Motor neuron (in vitro differentiated cells): ENCODE measurements around the gene MDGA2. TPM values are rescaled to one million over a fixed set of nuclear protein-coding genes. Genes with fewer than 3 reads are reported as not detected.
"Not testable (repeated sequence)": the region's sequence is repeated elsewhere in the genome, so short reads cannot be mapped to it uniquely, and the experiment has no call there.

Experiments
- ATAC-seq, 8 experiments: fragments of 200-7000 bp; cut with Tn5 transposase; replicated peaks in 6 of 8; 2 replicates each; pipeline ENCODE4 v1.8.0; 2021; ENCODE audit warnings: mild to moderate bottlenecking in 8 of 8, moderate library complexity in 8 of 8
- H3K27ac ChIP-seq, 2 donors: fragments of 250-450 bp; sonication (Bioruptor Pico); 2 replicates each; pipeline ENCODE4 v1.9.0; 2021; ENCODE audit warnings: antibody characterized with exemption in 2 of 2, mild to moderate bottlenecking in 2 of 2, moderate library complexity in 1 of 2
- H3K4me1 ChIP-seq, 2 donors: fragments of 250-450 bp; sonication (Bioruptor Pico); replicated peaks in 1 of 2; 2 replicates each; pipeline ENCODE4 v1.6.1; 2021; ENCODE audit warnings: antibody characterized with exemption in 2 of 2, mild to moderate bottlenecking in 2 of 2, moderate library complexity in 1 of 2
- H3K4me3 ChIP-seq, 5 donors: fragments of 250-450 bp; sonication (Bioruptor Pico); 2 replicates each; pipeline ENCODE4 v1.9.0; 2021; ENCODE audit warnings: antibody characterized with exemption in 5 of 5, mild to moderate bottlenecking in 5 of 5, moderate library complexity in 4 of 5
- WGBS, 10 experiments: fragments of 450-650 bp; shearing (Covaris generic); methylation state at CpG; one replicate each; pipeline ENCODE4 v1.0.0; 2022; 5-methylcytosine and 5-hydroxymethylcytosine counted together
- in situ Hi-C, 9 experiments: fragments of 400-800 bp; cut with MboI; loops; one replicate each; pipeline ENCODE4 v1.15.0; 2021; ENCODE audit warnings: low sequenced_read_pairs in 9 of 9, low pct_unique_long_range_greater_than_20kb in 2 of 9; ENCODE audit not compliant: unreplicated experiment in 9 of 9
- total RNA-seq, 8 experiments: library from RNA; unstranded; fragments of 300-600 nt; gene quantifications; 2 replicates each; pipeline versions ENCODE4 v1.2.3 to v1.2.4, GENCODE V29; 2022

Gene MDGA2
- total RNA-seq, 8 experiments from 2014 or later = 0.05 to 21.2 (median 8.4) TPM

DNA sequence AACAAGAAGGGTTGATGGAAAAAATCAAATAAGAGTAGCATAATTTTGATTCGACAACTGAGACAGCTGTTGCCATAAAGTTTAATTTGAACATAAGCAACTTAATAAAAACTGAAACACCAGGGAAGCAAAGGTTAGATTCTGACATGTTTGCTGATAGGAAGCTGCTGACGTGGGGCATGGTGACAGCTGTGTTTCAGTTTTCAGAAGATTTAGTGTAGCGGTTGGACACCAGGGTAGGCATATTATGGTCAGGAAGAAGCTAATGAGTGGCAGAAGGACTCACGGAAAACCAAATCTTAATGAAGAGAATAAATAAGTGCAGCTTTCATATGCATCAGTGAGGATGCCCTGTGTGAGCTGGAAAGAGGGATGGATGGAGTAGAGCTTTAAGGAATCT lies 687.1 kb downstream of the MDGA2 start:
- Histone ChIP-seq H3K27ac (no peak overlapping the region), H3K4me1 (peaks cover 4 to 12% of the 10 kb centered on the region in 2 donors), H3K4me3 (no peak overlapping the region)
- ATAC-seq = no peak
- in situ Hi-C loops = no loop called here
- 0 to 88% (median 63%) methylated on average over 1 to 4 of the region's 4 CpGs for WGBS, 10 experiments

DNA sequence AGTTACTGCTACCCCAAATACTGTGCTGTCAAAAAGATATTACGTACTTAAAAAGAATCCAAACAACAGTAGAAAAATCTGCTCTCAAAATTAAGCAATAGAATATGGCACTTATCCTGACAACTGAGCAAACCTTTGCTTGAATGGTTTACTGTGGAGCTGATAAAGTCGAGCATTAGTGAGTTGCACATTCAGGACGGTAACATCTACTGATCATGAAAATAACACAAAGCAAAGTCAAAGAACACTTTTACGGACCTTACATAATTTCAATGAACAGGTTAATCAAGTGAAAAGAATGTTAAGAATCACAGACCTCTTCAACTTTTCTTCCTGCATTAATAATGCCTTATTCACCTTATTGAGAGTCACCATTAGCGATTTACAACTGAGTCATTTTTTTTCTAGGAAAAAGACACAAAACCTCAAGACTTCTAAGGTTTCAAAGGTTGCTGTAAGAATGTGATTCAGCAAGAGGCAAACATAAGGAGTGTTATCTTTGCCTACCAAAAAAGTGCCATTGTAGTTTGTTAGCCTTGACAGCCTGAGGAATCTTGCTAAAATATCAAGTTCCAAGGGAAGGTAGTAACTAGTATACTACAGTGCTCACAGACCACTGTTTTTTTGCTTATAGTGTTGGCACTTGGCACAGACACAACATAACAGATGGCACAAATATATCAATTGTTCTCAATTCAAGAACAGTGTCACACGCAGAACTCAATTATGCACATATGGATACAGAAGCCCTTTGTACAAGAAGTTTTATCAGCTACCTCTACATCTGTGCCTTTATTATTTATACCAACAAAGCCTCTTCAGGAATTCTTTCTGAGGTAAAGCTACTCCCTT lies 689.6 kb downstream of the MDGA2 start:
- Histone ChIP-seq H3K4me1 (peaks cover 4 to 7% of the 10 kb centered on the region in 2 donors), H3K27ac (no peak overlapping the region), H3K4me3 (no peak overlapping the region)
- in situ Hi-C loops = no loop called here
- 0 to 93% (median 58%) methylated on average over 2 to 6 of the region's 6 CpGs; no CpG with 5 or more reads in 1 of the 10 experiments for WGBS, 10 experiments
- ATAC-seq = peak in 1 of 8 experiments; percentile 26

DNA sequence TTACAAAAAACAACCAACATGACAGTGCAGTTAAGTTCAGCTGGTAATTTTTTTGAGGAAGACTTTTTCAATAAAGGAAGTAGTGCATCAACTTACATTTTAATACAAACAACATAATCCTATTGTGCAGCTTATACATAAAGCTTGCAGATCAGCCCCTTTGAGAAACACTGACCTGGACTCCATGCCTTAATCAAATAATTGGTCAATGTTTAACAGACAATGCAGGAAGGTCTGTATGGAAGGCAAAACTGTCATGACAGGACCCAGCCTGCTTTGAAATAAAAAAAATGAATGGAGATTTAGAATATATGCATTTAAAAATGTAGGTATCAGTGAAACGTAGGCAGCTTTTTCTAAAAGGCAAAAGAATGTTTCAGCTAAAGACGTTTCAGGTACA lies 702.1 kb downstream of the MDGA2 start:
- 0 to 79% (median 50%) methylated on average over 1 to 2 of the region's 2 CpGs; no CpG with 5 or more reads in 1 of the 10 experiments for WGBS, 10 experiments
- in situ Hi-C loops = no loop called here
- no peak for ATAC-seq
- Histone ChIP-seq H3K27ac (no peak overlapping the region), H3K4me1 (no peaks in the 10 kb centered on the region), H3K4me3 (no peak overlapping the region)

DNA sequence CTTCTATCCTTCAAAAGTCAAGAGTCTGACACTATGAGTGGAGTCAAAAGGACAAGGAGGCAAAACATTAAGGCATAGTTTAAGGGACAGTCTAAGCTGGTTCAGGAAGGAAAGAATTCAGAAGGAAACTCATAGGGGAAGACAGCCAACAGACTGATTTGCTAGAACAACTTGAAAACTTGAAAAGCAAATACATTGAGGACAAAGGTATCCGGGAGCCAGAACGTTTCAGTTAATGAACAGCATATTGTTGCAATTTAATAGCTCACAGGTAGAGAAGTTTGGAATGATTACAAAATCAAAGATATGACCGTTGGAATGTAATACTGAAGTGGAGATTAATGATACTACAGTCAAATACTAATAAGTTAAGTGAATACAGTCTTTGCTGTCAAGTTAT lies 711.0 kb downstream of the MDGA2 start:
- H3K4me1 ChIP-seq = no peaks in the 10 kb centered on the region
- ATAC-seq = no peak
- H3K27ac ChIP-seq = no peak overlapping the region
- in situ Hi-C loops = no loop called here
- WGBS, 10 experiments = 2 to 89% (median 63%) methylated on average over 1 to 3 of the region's 3 CpGs; no CpG with 5 or more reads in 1 of the 10 experiments
- H3K4me3 ChIP-seq = no peak overlapping the region

DNA sequence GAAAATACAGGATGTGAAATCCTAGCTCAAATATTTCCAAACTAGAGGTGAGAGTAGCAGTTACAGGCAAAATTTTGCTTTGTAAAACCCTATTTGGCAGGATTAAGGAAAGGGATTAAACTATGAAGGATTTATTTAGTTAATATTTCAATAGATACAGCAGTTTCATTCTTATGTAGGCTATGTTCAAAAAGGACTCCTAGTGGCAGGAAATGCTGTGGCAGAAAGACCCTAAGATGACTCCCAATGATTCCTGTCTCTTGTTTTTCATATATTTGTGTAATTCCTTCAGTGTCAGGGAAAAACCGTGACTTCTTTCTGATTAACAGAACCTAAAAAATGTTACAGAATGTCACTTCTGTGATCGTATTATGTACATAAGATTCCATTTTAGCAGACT lies 724.3 kb downstream of the MDGA2 start:
- H3K4me3 ChIP-seq = no peak overlapping the region
- H3K4me1 ChIP-seq = no peaks in the 10 kb centered on the region
- WGBS, 10 experiments = 0 to 100% (median 83%) methylated on average over 1 to 2 of the region's 2 CpGs
- no peak overlapping the region for H3K27ac ChIP-seq
- in situ Hi-C loops = no loop called here
- ATAC-seq = no peak

DNA sequence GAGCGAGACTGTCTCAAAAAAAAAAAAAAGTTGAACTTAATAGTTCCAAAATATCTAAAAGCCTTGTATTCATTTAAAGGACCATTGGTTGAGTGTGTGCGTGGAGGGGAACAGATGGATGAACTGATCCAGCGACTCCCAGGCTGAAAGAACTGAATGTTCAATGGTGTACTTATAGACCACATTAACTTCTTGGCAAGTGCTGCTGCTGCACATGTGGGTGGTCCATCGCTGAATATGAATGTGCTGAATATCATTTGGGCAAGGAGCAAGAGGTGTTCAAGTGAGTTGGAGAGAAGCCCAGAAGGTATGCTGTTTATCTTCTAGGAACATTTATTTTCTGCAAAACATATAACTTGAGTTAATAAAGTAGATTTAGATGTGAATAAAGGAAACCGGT lies 734.8 kb downstream of the MDGA2 start:
- in situ Hi-C loops = no loop called here
- Histone ChIP-seq H3K4me1 (no peaks in the 10 kb centered on the region), H3K4me3 (no peak overlapping the region), H3K27ac (no peak overlapping the region)
- ATAC-seq = no peak
- WGBS, 10 experiments = 0 to 100% (median 95%) methylated on average over 1 to 5 of the region's 5 CpGs

DNA sequence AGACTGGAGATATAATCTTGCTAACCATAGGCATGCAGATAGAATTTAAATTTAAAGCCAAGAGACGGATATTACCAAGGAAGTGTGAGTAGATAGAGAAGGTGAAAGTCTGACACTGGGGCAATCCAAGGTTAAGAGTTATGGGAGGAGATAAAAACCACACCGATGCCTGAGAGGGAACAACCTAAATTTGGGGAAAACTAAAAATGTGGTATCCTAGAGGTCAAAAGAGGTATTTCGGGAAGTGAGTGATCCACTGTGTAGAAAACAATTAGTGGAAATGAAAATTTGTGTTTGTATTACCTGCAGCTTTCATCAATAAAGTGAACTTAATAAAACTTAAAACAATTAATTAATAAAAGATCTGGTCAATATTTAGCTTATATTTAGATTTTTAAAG lies 754.9 kb downstream of the MDGA2 start:
- 7 to 100% (median 96%) methylated on average over 1 to 3 of the region's 3 CpGs; no CpG with 5 or more reads in 1 of the 10 experiments for WGBS, 10 experiments
- no peak for ATAC-seq
- in situ Hi-C loops = no loop called here
- no peak overlapping the region for H3K4me3 ChIP-seq
- H3K4me1 ChIP-seq = no peaks in the 10 kb centered on the region
- H3K27ac ChIP-seq = no peak overlapping the region

DNA sequence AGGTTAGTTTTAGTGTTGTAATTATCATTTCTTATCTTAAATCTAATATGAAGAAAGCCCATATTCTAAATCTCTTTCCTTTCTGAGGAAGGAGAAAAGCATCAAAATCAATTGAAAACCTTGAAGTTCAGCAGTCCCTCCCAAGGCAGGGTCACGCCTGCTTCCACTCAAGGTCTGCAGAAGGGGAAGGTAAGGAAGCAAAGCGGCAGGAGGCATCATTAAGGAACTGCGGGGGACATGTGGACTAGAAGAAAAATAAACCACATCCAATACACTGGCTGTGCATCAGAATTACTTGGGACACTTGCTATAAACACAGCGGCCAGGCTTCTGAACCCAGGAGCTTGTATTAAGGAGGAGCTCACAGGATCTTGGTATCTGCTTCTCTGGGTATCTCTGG lies 759.9 kb downstream of the MDGA2 start:
- in situ Hi-C loops, H3K27ac ChIP-seq, H3K4me3 ChIP-seq, ATAC-seq, H3K4me1 ChIP-seq: not testable (repeated sequence)
- 67 to 100% (median 80%) methylated on average over 1 to 3 of the region's 4 CpGs; no CpG with 5 or more reads in 5 of the 10 experiments for WGBS, 10 experiments

DNA sequence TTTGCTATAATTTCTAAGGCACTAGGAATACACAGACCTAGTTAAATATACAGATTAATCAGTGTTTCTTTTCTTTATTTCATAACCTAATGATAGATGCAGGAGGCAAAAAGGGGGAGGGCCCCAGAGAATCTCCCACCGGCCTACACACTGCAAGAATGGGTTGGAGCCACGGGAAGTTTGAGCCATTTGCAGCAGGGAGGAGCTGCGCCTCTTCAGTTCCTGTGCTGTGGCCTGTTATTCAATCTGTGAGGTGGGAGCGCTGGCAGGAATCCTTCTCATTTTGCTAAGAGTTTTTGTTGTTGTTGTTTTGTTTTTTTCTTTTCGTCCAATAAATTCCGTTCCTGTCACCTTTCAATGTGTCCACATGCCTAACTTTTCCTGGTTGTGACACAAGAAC lies 772.6 kb downstream of the MDGA2 start:
- peak in 1 of 8 experiments; percentile 35 for ATAC-seq
- WGBS, 10 experiments = 0 to 71% (median 51%) methylated on average over 1 to 5 of the region's 6 CpGs; no CpG with 5 or more reads in 1 of the 10 experiments
- in situ Hi-C loops = no loop called here
- no peak overlapping the region for H3K27ac ChIP-seq
- no peaks in the 10 kb centered on the region for H3K4me1 ChIP-seq
- H3K4me3 ChIP-seq = no peak overlapping the region

DNA sequence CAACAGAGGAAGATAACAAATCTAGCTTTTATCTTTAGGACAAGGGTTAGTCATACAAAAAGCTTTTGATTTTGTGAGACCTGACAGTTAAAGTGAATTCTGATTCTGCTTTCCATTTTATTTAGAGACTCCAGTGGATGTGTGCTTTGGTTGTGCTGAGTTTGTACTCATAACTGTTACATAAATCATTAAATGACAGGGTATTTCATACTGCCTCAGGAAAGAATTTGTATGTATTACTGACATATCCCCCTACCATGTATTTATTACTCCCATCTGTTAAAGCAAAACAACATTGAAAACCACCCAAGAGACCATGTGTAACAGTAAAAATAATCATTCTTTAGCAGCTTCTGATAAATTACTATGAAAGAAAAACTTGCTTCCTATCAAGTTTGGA lies 780.9 kb downstream of the MDGA2 start:
- no peak overlapping the region for H3K27ac ChIP-seq
- ATAC-seq = peak in 5 of 8 experiments; percentile 33 to 99 (median 61)
- H3K4me3 ChIP-seq = no peak overlapping the region
- in situ Hi-C loops = no loop called here
- peaks cover 0 to 7% of the 10 kb centered on the region in 2 donors for H3K4me1 ChIP-seq

DNA sequence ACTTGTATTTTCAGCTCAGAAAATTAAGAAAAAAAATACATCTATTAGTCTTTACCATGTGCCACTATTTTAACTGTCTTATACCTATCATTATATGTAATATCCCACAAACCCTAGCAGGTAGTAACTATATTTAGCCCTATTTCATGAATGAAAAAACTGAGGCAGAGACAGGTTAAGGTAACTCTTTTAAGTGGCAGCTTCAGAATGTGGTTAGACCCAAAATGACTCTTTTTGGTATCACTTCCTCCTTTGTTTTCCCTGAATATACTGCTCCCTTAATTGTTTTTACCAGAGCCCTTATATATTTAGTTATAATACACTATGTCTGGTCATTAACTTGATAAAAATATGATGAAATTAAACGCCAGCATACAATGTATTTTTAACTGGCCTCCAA lies 788.3 kb downstream of the MDGA2 start:
- 38 to 85% (median 67%) methylated on average over 1 of the region's 1 CpG; no CpG with 5 or more reads in 3 of the 10 experiments for whole genome bisulfite sequencing, 10 experiments
- Histone ChIP-seq H3K27ac (no peak overlapping the region), H3K4me1 (no peaks in the 10 kb centered on the region), H3K4me3 (no peak overlapping the region)
- no peak for ATAC-seq
- in situ Hi-C loops = no loop called here

DNA sequence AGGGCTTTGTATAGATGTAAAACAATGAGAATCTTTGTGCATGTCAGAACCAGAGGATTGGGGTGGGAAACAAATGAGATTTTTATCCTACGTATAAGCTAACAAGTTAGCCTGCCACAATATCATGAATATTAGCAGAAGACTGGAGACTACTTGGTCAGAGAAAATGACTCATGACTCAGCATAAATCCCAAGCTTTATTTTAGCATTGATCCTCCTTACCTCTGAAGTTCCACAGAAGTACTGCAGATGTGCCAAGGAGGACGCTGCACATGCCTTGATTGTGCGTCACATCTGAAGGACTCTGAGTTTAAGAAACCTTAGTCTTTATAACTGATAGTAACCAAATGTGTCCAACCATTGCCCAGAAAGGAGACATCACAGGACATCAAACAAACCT lies 789.8 kb downstream of the MDGA2 start:
- Histone ChIP-seq H3K27ac (no peak overlapping the region), H3K4me3 (no peak overlapping the region), H3K4me1 (no peaks in the 10 kb centered on the region)
- ATAC-seq = peak in 1 of 8 experiments; percentile 14
- WGBS, 10 experiments = 50 to 100% (median 90%) methylated on average over 1 to 3 of the region's 3 CpGs; no CpG with 5 or more reads in 1 of the 10 experiments
- in situ Hi-C loops = no loop called here

DNA sequence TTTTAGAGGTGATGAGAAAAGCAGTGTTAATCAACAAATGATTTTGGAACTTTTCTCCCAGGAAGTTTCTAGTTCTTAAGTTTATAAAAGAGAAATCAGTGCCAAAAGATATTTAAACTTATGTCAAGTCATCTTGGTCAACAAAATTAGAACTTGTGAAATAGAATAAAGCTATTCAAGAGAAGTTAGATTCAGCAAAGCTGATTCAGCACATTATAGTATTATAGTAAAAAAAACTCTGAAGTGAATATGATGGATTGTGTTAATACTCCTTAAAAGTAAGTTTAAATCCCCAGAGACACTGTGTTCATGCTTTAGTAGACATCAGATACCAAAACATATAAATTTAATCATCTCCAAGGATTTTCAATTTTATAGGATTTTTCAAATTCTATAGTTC lies 813.7 kb downstream of the MDGA2 start:
- Histone ChIP-seq H3K4me1 (no peaks in the 10 kb centered on the region), H3K4me3 (no peak overlapping the region), H3K27ac (no peak overlapping the region)
- in situ Hi-C loops = no loop called here
- no peak for ATAC-seq
